Measurements from ENCODE around the gene TBC1D20. TPM values are rescaled to one million over a fixed set of nuclear protein-coding genes. Genes with fewer than 3 reads are reported as not detected.
"Not testable (repeated sequence)": the region's sequence is repeated elsewhere in the genome, so short reads cannot be mapped to it uniquely, and the experiment has no call there.

The TBC1D20 gene
- polyA plus RNA-seq, 3 donors from 2014 or later: 19.4 to 38.3 (median 33.2) TPM

DNA sequence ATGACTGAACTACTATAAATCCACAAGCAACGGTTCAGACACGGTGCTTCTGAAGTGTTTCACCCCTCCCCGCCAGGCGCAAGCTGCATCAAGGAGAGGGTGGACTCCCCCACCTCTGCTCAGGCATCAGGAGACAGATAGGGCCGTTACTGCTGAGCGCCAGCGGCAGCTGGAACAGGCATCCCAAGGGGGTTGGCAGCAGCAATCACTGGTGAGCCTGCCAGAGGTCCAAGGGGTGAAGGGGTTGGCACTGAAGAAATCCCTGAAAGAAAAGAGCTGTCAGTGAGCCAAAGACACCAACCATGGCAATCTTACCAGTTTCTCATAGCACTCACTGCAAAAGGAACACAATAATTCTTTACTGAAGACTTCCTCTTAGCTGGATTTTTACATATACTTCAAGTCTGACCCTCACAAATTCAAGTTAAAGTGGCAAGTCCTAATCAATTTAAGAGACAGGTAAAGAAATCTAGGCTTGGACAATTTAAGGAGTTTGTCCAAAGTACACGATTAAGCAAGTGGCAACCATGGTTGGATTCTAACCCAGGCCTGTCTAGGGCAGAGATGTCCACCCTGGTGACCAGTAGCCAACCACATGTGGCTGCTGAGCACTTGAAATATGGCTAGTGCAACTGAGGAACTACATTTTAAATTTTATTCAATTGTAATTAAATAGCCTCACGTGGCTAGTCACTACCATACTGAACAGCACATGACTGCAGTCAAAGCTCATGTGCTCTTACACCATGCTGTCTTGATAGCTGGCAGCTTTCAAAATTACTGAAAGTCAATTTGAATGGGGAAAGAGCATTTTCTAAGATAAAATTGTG, 21.7 kb upstream of the TBC1D20 start:
- peaks cover 16 to 59% (median 18%) of the 10 kb centered on the region in 3 donors for H3K36me3 Mint-ChIP-seq
- no peaks in the 10 kb centered on the region for H3K9me3 Mint-ChIP-seq
- H3K27ac Mint-ChIP-seq: no peak overlapping the region
- H3K4me1 Mint-ChIP-seq: peaks cover 0 to 2% of the 10 kb centered on the region in 2 donors
- DNase-seq: no peak
- peaks cover 0 to 2% (median 0%) of the 10 kb centered on the region in 3 donors for H3K27me3 Mint-ChIP-seq (ENCODE audit: low read depth in 3 of 3)
- H3K4me3 Mint-ChIP-seq: no peak overlapping the region

DNA sequence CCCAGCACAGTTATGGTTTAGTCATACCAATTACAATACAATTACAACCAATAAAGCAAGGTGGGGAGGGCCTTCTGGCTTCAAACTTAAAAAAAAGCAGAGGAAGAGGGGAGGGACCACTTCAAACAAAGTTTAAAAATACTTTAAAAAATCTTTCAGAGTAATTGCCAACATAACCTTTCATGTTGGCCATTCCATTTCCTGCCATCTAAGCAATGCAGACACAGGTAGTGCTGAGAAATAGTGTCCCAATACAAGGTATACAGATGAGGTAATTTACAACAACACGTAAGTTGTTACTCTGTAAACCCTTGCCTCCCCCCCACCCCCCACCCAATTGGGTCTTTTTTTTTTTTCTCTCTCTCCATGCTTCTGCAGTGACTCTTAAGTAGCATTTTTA, 18.8 kb upstream of the TBC1D20 start:
- H3K4me3 Mint-ChIP-seq: no peak overlapping the region
- DNase-seq: no peak
- H3K4me1 Mint-ChIP-seq: peaks cover 4 to 6% of the 10 kb centered on the region in 2 donors
- H3K27me3 Mint-ChIP-seq (ENCODE audit: low read depth in 3 of 3): peaks cover 0 to 2% (median under 1%) of the 10 kb centered on the region in 3 donors
- H3K9me3 Mint-ChIP-seq: no peaks in the 10 kb centered on the region
- H3K27ac Mint-ChIP-seq: no peak overlapping the region
- peaks cover 12 to 40% (median 20%) of the 10 kb centered on the region in 3 donors for H3K36me3 Mint-ChIP-seq

DNA sequence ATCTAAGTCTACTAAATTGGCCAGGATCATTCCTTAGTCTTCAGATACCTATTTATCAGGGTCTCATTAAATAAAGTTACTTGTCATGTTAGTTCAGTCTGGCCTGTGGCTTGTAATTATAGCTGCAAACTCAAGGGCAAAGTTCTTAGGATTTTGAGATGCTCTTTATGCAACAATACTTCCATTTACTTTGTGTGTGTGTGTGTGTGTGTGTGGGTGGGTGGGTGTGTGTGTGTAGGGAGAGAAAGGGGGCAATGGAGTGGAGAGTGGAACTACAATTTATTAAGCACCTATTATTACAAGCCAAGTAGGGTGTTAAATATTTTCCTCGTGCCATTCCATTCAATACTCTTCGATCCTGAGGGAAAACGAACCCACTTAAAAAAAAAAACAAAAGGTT, 17.7 kb upstream of the TBC1D20 start:
- peaks cover 4 to 6% of the 10 kb centered on the region in 2 donors for H3K4me1 Mint-ChIP-seq
- no peak for DNase-seq
- peaks cover 0 to 2% (median 1%) of the 10 kb centered on the region in 3 donors for H3K27me3 Mint-ChIP-seq (ENCODE audit: low read depth in 3 of 3)
- no peak overlapping the region for H3K4me3 Mint-ChIP-seq
- peaks cover 12 to 35% (median 23%) of the 10 kb centered on the region in 3 donors for H3K36me3 Mint-ChIP-seq
- no peaks in the 10 kb centered on the region for H3K9me3 Mint-ChIP-seq
- H3K27ac Mint-ChIP-seq: peak overlapping the region in 1 of 6 donors; percentile 11

DNA sequence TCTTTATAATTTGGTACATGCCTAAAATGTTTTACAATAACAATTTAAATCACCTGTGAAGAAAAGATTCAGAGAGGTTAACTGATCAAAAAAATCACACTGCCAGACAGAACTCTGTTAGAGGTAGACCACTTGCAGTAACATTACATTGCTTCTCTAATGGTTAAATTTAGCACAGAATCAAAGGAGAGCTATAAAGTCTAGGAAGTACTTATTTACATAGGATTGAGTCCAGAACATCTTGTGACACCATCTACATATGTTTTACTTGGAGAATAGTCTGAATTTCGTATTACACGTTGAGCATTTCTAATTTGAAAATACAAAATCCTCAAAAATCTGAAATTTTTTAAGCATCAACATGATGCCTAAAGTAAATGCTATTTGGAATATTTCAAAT, 17.2 kb upstream of the TBC1D20 start:
- Mint-ChIP-seq H3K4me3 (no peak overlapping the region), H3K27me3 (ENCODE audit: low read depth in 3 of 3) (peaks cover 0 to 2% (median 1%) of the 10 kb centered on the region in 3 donors), H3K4me1 (peaks cover 4 to 6% of the 10 kb centered on the region in 2 donors), H3K27ac (no peak overlapping the region), H3K9me3 (no peaks in the 10 kb centered on the region), H3K36me3 (peaks cover 12 to 36% (median 20%) of the 10 kb centered on the region in 3 donors)
- no peak for DNase-seq

DNA sequence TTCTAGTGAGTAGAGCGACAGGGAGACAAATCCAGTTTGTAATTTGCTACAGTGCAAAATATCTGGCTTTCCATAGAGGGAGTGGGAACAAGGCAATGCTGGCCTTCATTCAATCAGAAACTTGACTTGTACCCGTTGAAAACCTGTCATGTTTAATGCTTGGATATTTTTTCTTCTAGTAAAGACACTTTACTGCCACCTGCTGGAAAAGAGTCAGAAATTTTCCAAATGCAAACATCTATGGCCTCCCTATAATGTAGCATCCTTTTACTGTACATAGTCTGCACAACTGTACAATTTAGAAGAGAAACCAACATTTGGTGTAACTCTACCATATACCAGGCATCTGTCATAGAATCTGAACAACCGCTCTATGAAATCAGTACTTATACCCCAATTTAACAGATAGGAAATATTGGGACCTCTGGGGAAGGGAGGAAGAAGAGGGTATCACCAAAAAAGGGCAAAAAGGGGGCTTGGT, 16.7 kb upstream of the TBC1D20 start:
- Mint-ChIP-seq H3K4me3 (no peak overlapping the region), H3K9me3 (no peaks in the 10 kb centered on the region), H3K36me3 (peaks cover 12 to 31% (median 16%) of the 10 kb centered on the region in 3 donors), H3K4me1 (peaks cover 4 to 6% of the 10 kb centered on the region in 2 donors), H3K27me3 (ENCODE audit: low read depth in 3 of 3) (peaks cover 0 to 2% (median 1%) of the 10 kb centered on the region in 3 donors), H3K27ac (peak overlapping the region in 3 of 6 donors; percentile 5 to 79 (median 49))
- DNase-seq: peak; percentile 58 to 66 (median 62)

DNA sequence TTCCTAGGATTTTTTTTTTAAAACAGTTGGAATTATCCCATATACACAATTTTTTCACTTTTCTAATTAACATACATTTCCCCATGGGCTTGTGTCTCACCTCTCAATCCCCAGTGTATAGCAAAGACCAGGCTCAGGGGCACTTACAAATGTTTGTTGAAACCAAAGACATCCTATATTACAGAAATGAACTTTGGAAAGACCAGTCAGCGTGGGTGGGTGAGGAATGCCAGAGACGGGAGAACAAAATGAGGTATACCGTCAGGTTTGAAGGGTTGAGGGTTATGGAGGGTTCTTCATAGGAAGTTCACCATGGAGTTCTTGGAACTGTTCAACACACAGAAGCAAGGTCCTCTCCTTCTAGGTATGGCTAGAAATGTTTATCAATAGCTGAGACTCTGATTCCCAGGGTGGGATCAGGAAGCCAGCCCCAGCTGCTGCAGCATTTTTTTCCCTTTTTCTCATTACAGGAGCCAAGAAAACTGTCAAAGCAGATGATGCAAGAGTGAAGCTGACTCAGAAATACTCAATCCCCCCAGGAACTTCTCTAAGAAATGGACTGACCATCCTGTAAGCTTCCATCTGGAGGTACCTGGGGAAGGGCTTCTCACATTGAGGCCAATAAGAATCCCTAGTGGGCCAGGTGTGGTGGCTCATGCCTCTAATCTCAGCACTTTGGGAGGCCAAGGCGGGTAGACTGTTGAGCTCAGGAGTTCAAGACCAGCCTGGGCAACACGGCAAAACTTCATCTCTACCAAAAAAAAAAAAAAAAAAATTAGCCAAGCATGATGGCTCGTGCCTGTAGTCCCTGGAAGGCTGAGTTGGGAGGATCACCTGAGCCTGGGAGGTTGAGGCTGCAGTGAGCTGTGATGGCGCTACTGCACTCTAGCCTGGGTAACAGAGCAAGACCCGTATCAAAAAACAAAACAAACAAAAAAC, 15.9 kb upstream of the TBC1D20 start:
- peaks cover 4 to 6% of the 10 kb centered on the region in 2 donors for H3K4me1 Mint-ChIP-seq
- no peak overlapping the region for H3K4me3 Mint-ChIP-seq
- peaks cover 9 to 26% (median 19%) of the 10 kb centered on the region in 3 donors for H3K36me3 Mint-ChIP-seq
- H3K27ac Mint-ChIP-seq: no peak overlapping the region
- H3K9me3 Mint-ChIP-seq: no peaks in the 10 kb centered on the region
- DNase-seq: no peak
- peaks cover 0 to 4% (median 1%) of the 10 kb centered on the region in 3 donors for H3K27me3 Mint-ChIP-seq (ENCODE audit: low read depth in 3 of 3)

DNA sequence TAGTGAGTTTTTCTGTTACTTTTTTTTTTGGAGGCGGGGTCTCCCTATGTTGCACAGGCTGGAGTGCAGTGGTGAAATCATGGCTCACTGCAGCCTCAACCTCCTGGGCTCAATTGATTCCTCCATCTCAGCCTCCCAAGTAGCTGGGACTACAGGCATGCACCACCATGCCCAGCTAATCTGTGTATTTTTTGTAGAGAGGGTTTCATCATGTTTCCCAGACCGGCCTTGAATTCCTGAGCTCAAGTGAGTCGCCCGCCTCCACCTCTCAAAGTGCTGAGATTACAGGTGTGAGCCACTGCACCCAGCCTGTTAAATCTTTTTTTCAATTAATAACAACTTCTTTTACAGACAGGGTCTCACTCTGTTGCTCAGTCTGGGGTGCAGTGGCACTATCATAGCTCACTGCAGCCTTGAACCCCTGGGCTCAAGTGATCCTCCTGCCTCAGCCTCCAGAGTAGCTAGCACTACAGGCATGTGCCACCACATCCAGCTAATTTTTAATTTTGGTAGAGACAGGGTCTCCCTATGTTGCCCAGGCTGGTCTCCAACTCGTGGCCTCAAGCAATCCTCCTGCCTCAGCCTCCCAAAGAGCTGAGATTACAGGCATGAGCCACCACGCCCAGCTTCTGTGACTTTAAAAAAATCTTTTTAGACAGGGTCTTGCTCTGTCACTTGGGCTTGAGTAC, 14.4 kb upstream of the TBC1D20 start:
- H3K9me3 Mint-ChIP-seq; H3K4me3 Mint-ChIP-seq; H3K27me3 Mint-ChIP-seq (ENCODE audit: low read depth in 3 of 3); H3K4me1 Mint-ChIP-seq; DNase-seq; H3K27ac Mint-ChIP-seq: not testable (repeated sequence)
- H3K36me3 Mint-ChIP-seq: peaks cover 0 to 13% (median 10%) of the 10 kb centered on the region in 3 donors

DNA sequence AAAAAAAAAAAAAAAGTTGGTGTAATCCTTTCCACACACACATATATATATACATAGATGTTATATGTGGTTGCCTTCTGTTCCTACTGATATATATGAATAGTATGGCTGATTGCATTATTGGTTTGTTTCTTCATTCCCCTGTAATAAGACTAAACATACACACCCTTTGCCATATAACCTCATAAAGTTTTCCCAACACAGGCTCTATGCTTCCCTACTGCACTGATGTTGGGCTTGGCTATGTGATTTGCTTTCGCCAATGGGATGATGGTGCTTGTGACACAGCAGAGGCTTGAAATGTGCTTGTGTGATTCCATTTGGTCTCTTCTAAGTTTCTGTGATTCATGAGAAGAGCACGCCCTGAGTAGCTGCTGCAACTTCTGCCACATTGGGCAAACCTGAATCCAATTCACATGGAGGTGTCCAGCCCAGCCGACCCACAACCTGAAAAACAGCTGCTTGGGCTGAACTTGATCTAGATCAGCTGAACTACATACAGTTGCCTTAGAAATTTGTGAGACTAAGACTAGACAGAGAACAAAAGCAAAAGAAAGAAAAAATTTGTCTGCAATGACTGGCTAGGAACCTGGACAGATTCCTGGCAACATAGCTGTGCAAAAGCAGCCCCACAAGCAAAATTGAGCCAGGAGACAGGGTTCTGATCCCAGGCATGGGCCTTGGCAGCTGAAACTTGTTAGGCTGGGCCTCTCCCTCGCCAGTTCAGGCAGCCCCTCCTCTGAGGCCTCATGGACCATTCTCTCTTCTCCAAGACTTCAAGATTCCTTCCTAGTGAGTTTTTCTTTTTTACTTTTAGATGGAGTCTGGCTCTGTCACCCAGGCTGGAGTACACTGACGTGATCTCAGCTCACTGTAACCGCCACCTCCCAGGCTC, 13.4 kb upstream of the TBC1D20 start:
- Mint-ChIP-seq H3K9me3 (peaks cover 0 to 2% (median 0%) of the 10 kb centered on the region in 6 donors), H3K4me3 (no peak overlapping the region), H3K4me1 (peaks cover 4 to 6% of the 10 kb centered on the region in 2 donors), H3K27me3 (ENCODE audit: low read depth in 3 of 3) (peaks cover 0 to 2% (median 1%) of the 10 kb centered on the region in 3 donors), H3K27ac (no peak overlapping the region), H3K36me3 (peaks cover 0 to 11% (median 10%) of the 10 kb centered on the region in 3 donors)
- no peak for DNase-seq

DNA sequence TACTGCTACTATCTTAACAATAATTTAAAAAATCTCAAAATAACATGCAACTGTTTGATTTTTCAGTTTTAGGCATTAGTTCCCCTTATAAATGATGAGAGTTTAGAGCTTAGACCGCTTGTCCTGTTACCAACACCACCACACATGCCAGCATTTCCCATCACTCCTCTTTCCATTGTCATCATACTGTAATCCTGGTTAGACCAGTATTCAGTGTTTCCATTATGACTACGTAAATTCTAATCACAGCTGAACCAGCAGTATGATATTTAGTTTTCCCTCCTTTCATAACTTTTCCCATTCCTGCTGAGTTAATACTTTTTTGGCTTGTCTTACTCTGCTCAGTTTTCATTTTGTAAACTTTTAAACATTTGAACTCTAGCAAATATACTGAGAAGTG, 12.2 kb upstream of the TBC1D20 start:
- peaks cover 0 to 8% (median 0%) of the 10 kb centered on the region in 6 donors for H3K9me3 Mint-ChIP-seq
- H3K27ac Mint-ChIP-seq: peak overlapping the region in 1 of 6 donors; percentile 23

DNA sequence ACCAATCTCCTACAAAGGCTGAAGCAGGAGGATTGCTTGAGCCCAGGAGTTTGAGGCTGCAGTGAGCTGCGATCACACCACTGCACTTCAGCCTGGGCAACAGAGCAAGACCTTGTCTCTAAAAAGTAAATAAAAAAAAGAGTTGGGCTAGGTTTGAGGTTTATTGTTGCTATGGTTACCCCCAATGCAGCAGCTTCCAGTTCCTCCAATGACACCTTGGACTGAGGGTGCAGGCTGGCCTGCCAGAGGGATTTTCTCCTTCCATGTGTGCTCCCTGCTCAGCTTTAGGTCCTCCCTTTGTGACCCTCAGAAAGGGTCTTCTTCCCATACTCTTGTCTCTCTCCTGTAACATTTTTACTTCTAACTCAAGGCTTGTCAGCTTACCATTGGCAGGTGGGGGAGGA, 10.6 kb upstream of the TBC1D20 start:
- H3K27me3 Mint-ChIP-seq (ENCODE audit: low read depth in 3 of 3): peaks cover 1 to 14% (median 2%) of the 10 kb centered on the region in 3 donors
- H3K36me3 Mint-ChIP-seq: peaks cover 0 to 7% (median 6%) of the 10 kb centered on the region in 3 donors
- DNase-seq: no peak
- no peaks in the 10 kb centered on the region for H3K4me1 Mint-ChIP-seq
- H3K4me3 Mint-ChIP-seq: no peak overlapping the region
- peaks cover 0 to 11% (median 0%) of the 10 kb centered on the region in 6 donors for H3K9me3 Mint-ChIP-seq
- no peak overlapping the region for H3K27ac Mint-ChIP-seq

More for the DNA sequence above, 12.2 kb upstream of the TBC1D20 start:
- no peak overlapping the region for H3K4me3 Mint-ChIP-seq
- DNase-seq: no peak
- peaks cover 4 to 6% of the 10 kb centered on the region in 2 donors for H3K4me1 Mint-ChIP-seq
- peaks cover 0 to 10% (median 6%) of the 10 kb centered on the region in 3 donors for H3K36me3 Mint-ChIP-seq
- H3K27me3 Mint-ChIP-seq (ENCODE audit: low read depth in 3 of 3): peaks cover 1 to 3% (median 2%) of the 10 kb centered on the region in 3 donors

DNA sequence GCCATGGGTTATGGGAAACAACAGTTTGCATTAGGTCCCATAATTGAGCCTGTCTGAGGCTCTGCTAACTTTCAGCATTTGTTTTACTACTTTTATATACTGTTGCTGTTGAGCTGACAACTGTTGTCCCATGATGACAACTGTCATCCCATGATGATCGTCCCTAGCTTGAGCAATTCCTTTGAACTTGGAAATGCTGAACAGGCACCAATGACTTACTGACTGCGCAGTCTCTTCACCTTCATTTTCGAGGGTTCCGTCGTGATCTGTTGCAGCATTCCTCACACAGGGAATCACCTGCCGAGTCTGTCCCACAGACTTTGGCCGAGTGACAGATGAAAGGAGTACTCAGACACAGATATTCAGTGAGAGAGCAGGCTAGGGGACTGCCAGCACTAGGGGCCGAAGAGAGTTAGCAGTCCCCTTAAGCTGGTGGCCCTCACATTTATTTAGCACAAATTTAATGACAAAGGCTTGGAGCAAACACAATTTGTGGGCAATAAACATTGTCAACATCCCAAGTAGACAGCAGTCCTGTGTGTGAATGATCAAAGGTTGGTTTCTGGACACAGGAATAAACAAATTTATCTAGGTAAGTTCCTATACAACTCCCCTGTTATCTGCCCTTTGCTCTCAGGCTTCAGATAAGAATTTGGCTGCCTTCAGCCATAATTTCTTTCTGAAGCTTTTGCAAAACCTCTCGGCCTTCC, 10.0 kb upstream of the TBC1D20 start:
- H3K9me3 Mint-ChIP-seq: peaks cover 0 to 11% (median 0%) of the 10 kb centered on the region in 6 donors

More for the DNA sequence above, 10.0 kb upstream of the TBC1D20 start:
- no peak for DNase-seq
- peaks cover 0 to 6% (median 6%) of the 10 kb centered on the region in 3 donors for H3K36me3 Mint-ChIP-seq
- no peak overlapping the region for H3K27ac Mint-ChIP-seq
- peaks cover 1 to 15% (median 4%) of the 10 kb centered on the region in 3 donors for H3K27me3 Mint-ChIP-seq (ENCODE audit: low read depth in 3 of 3)
- no peak overlapping the region for H3K4me3 Mint-ChIP-seq
- H3K4me1 Mint-ChIP-seq: no peaks in the 10 kb centered on the region
